Upper lobe of left lung (tissue), 6 donors: ENCODE results near the gene SYT7. TPM values are rescaled to one million over a fixed set of nuclear protein-coding genes. Genes with fewer than 3 reads are reported as not detected.

Experiments
- ATAC-seq, 2 donors: fragments of 200-7000 bp; cut with Tn5 transposase; one replicate each; pipeline ENCODE4 v1.9.1; 2022; ENCODE audit warnings: mild to moderate bottlenecking in 2 of 2, moderate library complexity in 2 of 2; ENCODE audit not compliant: low FRiP score in 2 of 2
- DNase-seq, 2 donors: peaks; one replicate each; pipeline ENCODE4 v3.0.0-alpha.2; 2019 to 2020
- H3K27ac ChIP-seq, 4 donors: fragments of 200-600 bp; sonication (generic); one replicate each; pipeline ENCODE4 v1.5.1; 2016 to 2019
- H3K27me3 ChIP-seq, 4 donors: fragments of 200-600 bp; sonication (generic); one replicate each; pipeline ENCODE4 v1.5.1; 2017 to 2019
- H3K36me3 ChIP-seq, 4 donors: fragments of 200-600 bp; sonication (generic); one replicate each; pipeline ENCODE4 v1.5.1; 2016 to 2019
- H3K4me1 ChIP-seq, 4 donors: fragments of 200-600 bp; sonication (generic); one replicate each; pipeline ENCODE4 v1.5.1; 2018 to 2019
- H3K4me3 ChIP-seq, 4 donors: fragments of 200-600 bp; sonication (generic); one replicate each; pipeline ENCODE4 v1.5.1; 2017 to 2019; ENCODE audit warnings: mild to moderate bottlenecking in 2 of 4, moderate library complexity in 1 of 4
- H3K9me3 ChIP-seq, 4 donors: fragments of 200-600 bp; sonication (generic); one replicate each; pipeline ENCODE4 v1.5.1; 2018 to 2019
- EP300 ChIP-seq, 4 donors: sonication (generic); formaldehyde crosslinking; IDR thresholded peaks; one replicate each; pipeline ENCODE4 v1.5.1; 2017; ENCODE audit warnings: antibody characterized with exemption in 4 of 4, control low read depth in 2 of 4
- POLR2A ChIP-seq, 4 donors: fragments of 450-650 bp; IDR thresholded peaks; one replicate each; pipeline ENCODE4 v1.5.1; 2016 to 2017; ENCODE audit warnings: antibody characterized with exemption in 4 of 4, mild to moderate bottlenecking in 2 of 4
- POLR2AphosphoS5 ChIP-seq, 2 donors: sonication (generic); formaldehyde crosslinking; IDR thresholded peaks; one replicate each; pipeline ENCODE4 v1.5.1; 2017; ENCODE audit warnings: antibody characterized with exemption in 2 of 2
- WGBS, 2 donors: methylation state at CpG; one replicate each; pipeline ENCODE4 v1.1.5; 2017 to 2018; 5-methylcytosine and 5-hydroxymethylcytosine counted together
- total RNA-seq, 6 donors: library from RNA; depleted of rRNA in 4 of 6; stranded (reverse); fragments of >200 nt in 4 of 6; gene quantifications; one replicate each; pipeline versions ENCODE4 v1.1.0 to v1.2.1, GENCODE V29; 2016 to 2021
- TF ChIP-seq, protein P1 (sequence below), 6 experiments: fragments of 450-650 bp in 4 of 6; fragments of 200-600 bp in 2 of 6; sonication (generic) in 2 of 6; IDR thresholded peaks; one replicate each; pipeline ENCODE4 v1.5.1; 2016 to 2019; ENCODE audit warnings: antibody characterized with exemption in 6 of 6
- donor health status: DM: no; HTN: no; CAD: no; lungs with moderate emphysema.
- donor health status: DM: no; HTN: yes; CAD: no; lungs with severe emphysema.

The SYT7 gene
- total RNA-seq, 6 donors from 2014 or later: 2.1 to 7.3 (median 4.9) TPM

DNA sequence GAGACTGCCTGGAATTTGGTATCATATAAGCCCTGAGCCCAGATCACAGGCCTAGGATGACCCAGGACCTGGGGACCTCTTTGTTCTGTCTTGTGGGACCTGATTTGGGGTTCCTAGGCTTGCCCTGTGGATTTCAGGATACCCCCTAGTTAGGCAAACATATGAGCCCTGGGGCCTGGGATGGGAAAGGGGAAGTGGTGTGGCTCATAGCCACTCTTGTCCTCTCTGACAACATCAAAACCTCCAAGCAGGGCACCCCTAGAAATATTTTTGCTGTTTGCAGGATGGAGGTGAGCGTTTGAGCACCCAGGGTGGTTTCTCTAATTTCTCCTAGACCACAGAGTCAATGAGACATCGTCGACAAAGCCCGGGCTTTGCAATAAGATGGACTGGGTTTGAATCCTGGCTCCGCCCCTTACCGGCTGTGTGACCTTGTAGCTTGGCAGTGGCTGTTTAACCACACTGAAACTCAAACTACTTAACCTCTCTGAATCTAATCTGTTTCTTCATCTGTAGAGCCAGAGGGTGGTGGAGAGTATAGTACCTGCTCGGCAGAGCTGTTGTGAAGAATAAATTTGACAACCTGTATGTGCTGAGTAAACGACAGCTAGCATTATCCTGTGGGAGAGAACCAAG is 77.6 kb downstream of the SYT7 start:
- no peak for ATAC-seq
- Histone ChIP-seq H3K36me3 (no peaks in the 10 kb centered on the region), H3K9me3 (no peaks in the 10 kb centered on the region), H3K4me3 (no peak overlapping the region), H3K27ac (no peak overlapping the region), H3K4me1 (peaks cover under 1 to 7% (median 4%) of the 10 kb centered on the region in 4 donors), H3K27me3 (peaks cover 0 to 11% (median 3%) of the 10 kb centered on the region in 4 donors)
- 81 to 82% methylated on average over 8 of the region's 8 CpGs for WGBS, 2 donors
- no peak for TF ChIP-seq POLR2A (IDR thresholded peaks at IDR 0.05)
- no peak for DNase-seq

DNA sequence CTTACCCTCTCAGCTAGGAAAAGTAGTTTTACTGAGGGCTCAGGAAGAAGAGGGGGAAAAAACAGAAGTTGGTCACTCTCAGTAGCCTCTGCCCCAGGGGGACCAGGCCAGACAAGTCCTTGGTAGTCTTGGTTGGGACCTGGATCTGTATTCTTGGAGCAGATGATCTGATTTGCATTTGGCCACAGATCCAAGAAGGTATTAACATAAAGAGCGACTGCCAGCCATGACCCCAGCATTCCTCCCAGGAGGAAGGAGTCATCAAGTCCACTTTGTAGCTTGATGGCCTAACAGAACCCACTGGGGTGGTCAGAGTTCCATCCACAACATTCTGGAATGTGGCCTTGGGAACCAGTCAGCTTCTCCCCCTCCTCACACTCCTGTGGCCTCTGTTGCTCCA is 78.4 kb downstream of the SYT7 start:
- H3K36me3 ChIP-seq: no peaks in the 10 kb centered on the region
- no peak overlapping the region for H3K4me3 ChIP-seq
- no peaks in the 10 kb centered on the region for H3K9me3 ChIP-seq
- 86 to 96% methylated on average over 1 of the region's 1 CpG for WGBS, 2 donors
- no peak for DNase-seq
- H3K27me3 ChIP-seq: peaks cover 0 to 5% (median 2%) of the 10 kb centered on the region in 4 donors
- no peak overlapping the region for H3K27ac ChIP-seq
- no peak for TF ChIP-seq POLR2A (IDR thresholded peaks at IDR 0.05)
- TF ChIP-seq POLR2AphosphoS5 (IDR thresholded peaks at IDR 0.05): no peak
- TF ChIP-seq EP300 (IDR thresholded peaks at IDR 0.05): no peak
- TF ChIP-seq, protein P1, sequence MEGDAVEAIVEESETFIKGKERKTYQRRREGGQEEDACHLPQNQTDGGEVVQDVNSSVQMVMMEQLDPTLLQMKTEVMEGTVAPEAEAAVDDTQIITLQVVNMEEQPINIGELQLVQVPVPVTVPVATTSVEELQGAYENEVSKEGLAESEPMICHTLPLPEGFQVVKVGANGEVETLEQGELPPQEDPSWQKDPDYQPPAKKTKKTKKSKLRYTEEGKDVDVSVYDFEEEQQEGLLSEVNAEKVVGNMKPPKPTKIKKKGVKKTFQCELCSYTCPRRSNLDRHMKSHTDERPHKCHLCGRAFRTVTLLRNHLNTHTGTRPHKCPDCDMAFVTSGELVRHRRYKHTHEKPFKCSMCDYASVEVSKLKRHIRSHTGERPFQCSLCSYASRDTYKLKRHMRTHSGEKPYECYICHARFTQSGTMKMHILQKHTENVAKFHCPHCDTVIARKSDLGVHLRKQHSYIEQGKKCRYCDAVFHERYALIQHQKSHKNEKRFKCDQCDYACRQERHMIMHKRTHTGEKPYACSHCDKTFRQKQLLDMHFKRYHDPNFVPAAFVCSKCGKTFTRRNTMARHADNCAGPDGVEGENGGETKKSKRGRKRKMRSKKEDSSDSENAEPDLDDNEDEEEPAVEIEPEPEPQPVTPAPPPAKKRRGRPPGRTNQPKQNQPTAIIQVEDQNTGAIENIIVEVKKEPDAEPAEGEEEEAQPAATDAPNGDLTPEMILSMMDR (IDR thresholded peaks at IDR 0.05): no peak
- ATAC-seq: no peak
- no peaks in the 10 kb centered on the region for H3K4me1 ChIP-seq

DNA sequence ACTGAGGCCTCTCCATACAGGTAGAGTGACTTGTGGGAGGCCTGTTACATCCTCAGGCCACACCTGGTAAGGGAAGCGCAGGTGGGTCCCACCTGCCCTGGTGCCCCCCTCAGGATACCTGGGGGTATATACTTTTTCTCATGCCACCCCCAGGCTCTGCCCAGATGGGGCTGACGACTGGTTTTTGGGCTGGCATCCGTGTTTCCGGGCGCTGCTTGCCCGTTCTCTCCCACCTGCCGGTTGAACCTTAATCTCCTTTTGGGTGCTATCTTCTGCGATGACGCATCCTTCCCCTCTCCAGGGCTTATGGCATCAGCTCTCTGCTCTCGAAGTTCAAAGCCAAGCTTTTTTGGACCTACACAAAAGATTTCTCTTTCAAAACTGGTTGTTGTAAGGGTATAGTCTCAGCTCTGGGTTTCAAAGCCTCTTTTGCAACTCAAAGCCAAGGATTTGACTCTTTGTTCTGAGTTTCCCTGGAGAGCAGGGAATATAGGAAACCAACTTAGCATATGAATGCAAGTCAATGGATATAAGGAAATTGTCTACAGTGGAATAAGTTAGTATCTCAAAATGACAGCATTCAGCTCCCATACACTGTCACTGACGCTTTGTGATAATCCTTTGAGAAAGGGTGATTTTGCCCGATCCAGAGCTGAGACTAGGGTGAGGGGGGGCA is 80.9 kb downstream of the SYT7 start:
- H3K27ac ChIP-seq: no peak overlapping the region

DNA sequence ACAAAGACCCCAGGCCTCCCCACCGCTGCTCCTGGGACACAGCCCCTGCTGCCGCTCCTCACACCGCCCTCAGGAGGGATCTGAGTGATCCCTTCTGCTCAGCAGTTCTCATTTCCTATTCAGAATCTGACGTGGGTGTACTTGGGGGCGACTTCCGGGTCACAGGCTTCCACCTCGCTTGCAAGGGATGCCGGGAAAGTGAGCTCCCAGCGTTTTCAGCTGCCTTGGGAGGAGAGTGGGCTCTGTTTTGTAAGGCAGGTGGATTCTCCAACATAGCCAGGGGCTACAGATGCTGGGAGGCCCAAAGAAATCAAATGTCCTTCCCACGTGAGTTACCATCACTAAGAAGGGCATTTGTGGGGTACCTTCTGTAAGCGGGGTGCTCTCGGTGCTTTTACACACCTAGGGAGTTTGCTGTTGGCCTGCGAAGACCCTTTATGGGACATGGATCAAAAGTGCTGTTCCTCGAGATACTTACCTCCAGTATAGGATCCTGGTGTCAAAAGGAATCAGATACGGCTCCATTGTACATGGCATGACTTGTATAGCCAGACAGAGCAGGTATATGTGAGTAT is 82.0 kb downstream of the SYT7 start:
- Histone ChIP-seq H3K4me1 (peaks cover 0 to 3% (median 0%) of the 10 kb centered on the region in 4 donors), H3K9me3 (no peaks in the 10 kb centered on the region), H3K36me3 (no peaks in the 10 kb centered on the region), H3K27me3 (no peaks in the 10 kb centered on the region), H3K27ac (no peak overlapping the region), H3K4me3 (no peak overlapping the region)
- DNase-seq (no peak), ATAC-seq (no peak)
- WGBS, 2 donors: 80% methylated on average over 14 to 15 of the region's 15 CpGs
- no peak for TF ChIP-seq POLR2A (IDR thresholded peaks at IDR 0.05)
- no peak for TF ChIP-seq POLR2AphosphoS5 (IDR thresholded peaks at IDR 0.05)
- no peak for TF ChIP-seq EP300 (IDR thresholded peaks at IDR 0.05)
- TF ChIP-seq, protein P1 (IDR thresholded peaks at IDR 0.05): no peak

More for the DNA sequence above, 80.9 kb downstream of the SYT7 start:
- TF ChIP-seq, protein P1 (IDR thresholded peaks at IDR 0.05): no peak
- no peak for TF ChIP-seq POLR2AphosphoS5 (IDR thresholded peaks at IDR 0.05)
- no peak for TF ChIP-seq EP300 (IDR thresholded peaks at IDR 0.05)
- no peak for TF ChIP-seq POLR2A (IDR thresholded peaks at IDR 0.05)
- Histone ChIP-seq H3K27me3 (no peaks in the 10 kb centered on the region), H3K9me3 (no peaks in the 10 kb centered on the region), H3K4me3 (no peak overlapping the region), H3K36me3 (no peaks in the 10 kb centered on the region), H3K4me1 (peaks cover 0 to 3% (median 0%) of the 10 kb centered on the region in 4 donors)
- no peak for ATAC-seq
- DNase-seq: no peak
- 75 to 77% methylated on average over 12 of the region's 12 CpGs for WGBS, 2 donors

DNA sequence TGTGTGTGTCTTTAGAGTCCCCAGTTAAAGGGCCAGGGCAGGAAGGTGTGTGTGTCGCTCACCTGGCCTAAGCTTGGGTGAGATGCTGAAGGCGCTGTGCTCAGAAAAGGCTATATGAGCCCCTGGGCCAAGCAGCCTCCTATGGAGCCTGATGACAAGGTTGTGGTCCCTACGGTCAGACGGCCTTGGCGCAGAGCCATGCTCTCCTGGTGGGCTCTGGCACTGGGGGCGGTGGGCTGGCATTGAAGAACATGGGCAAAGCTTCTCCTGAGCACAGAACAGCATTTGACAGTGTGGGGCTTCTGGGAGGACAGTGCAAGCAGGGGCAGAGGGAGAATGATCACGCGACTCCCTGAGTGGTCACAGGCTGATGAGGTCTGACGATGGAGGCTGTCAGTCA is 83.0 kb downstream of the SYT7 start:
- Histone ChIP-seq H3K9me3 (no peaks in the 10 kb centered on the region), H3K36me3 (no peaks in the 10 kb centered on the region), H3K27ac (no peak overlapping the region), H3K27me3 (no peaks in the 10 kb centered on the region), H3K4me1 (peaks cover 0 to 3% (median 0%) of the 10 kb centered on the region in 4 donors), H3K4me3 (no peak overlapping the region)
- no peak for TF ChIP-seq POLR2A (IDR thresholded peaks at IDR 0.05)
- TF ChIP-seq, protein P1 (IDR thresholded peaks at IDR 0.05): no peak
- TF ChIP-seq POLR2AphosphoS5 (IDR thresholded peaks at IDR 0.05): no peak
- no peak for TF ChIP-seq EP300 (IDR thresholded peaks at IDR 0.05)
- DNase-seq: no peak
- no peak for ATAC-seq
- WGBS, 2 donors: 75 to 76% methylated on average over 9 of the region's 9 CpGs
